AG10803 (cell line): Measurements from ENCODE around the gene TNFAIP3.

Experiments used
- DNase-seq: peaks from one replicate; pipeline ENCODE4 v3.0.0; 2010; ENCODE audit warnings: low read depth
- H3K4me3 ChIP-seq: 2 replicates; pipeline ENCODE4 v1.5.1; 2011; ENCODE audit warnings: mild to moderate bottlenecking, low read length, control low read depth
- TF ChIP-seq, protein P1 (sequence below): conservative IDR thresholded peaks from 2 replicates; pipeline ENCODE4 v1.5.1; 2011; ENCODE audit warnings: mild to moderate bottlenecking, low read length, control low read depth, inconsistent platforms

TNFAIP3 gene

GRCh38 chr6:137876547-137876946 lies 9.5 kb downstream of the TNFAIP3 start:
- DNase-seq, result no peak
- TF ChIP-seq, protein P1, sequence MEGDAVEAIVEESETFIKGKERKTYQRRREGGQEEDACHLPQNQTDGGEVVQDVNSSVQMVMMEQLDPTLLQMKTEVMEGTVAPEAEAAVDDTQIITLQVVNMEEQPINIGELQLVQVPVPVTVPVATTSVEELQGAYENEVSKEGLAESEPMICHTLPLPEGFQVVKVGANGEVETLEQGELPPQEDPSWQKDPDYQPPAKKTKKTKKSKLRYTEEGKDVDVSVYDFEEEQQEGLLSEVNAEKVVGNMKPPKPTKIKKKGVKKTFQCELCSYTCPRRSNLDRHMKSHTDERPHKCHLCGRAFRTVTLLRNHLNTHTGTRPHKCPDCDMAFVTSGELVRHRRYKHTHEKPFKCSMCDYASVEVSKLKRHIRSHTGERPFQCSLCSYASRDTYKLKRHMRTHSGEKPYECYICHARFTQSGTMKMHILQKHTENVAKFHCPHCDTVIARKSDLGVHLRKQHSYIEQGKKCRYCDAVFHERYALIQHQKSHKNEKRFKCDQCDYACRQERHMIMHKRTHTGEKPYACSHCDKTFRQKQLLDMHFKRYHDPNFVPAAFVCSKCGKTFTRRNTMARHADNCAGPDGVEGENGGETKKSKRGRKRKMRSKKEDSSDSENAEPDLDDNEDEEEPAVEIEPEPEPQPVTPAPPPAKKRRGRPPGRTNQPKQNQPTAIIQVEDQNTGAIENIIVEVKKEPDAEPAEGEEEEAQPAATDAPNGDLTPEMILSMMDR, result no peak
- no peak overlapping the region for H3K4me3 ChIP-seq

DNA sequence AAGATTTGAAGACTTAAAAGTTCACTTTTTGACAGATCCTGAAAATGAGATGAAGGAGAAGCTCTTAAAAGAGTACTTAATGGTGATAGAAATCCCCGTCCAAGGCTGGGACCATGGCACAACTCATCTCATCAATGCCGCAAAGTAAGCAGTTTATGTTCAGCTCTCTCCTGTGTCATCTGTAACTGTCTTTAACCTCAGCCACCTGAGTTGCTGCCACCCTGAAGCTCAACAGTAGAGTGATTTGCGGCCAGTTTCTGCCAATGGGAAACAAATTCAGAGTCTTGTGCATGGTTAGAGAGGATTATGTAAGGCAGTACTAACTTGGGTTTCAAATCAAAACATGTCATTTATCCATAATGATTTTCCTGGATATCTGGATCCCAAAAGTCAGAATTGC lies 10.1 kb downstream of the TNFAIP3 start:
- DNase-seq, result no peak
- no peak overlapping the region for H3K4me3 ChIP-seq
- TF ChIP-seq, protein P1, result no peak

DNA sequence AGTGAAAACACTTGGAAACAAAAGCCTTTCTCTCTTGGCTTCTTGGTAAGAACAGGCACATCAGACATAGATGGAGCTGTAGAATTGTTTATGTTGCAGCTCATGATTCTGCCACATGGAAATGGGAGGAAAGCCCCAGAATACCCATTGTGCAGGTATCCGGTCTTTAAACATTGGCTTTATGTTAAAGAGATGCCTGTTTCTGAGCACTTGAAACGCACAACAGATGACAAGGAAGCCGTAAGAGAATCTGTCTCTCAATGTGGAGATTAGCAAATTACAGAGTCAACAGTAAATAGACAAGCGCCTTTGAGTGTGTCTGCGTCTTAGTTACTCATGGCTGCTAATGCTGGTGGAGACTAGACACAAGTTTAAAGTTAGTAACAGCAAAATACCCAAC lies 10.5 kb downstream of the TNFAIP3 start:
- no peak for DNase-seq
- no peak overlapping the region for H3K4me3 ChIP-seq
- TF ChIP-seq, protein P1, result no peak

DNA sequence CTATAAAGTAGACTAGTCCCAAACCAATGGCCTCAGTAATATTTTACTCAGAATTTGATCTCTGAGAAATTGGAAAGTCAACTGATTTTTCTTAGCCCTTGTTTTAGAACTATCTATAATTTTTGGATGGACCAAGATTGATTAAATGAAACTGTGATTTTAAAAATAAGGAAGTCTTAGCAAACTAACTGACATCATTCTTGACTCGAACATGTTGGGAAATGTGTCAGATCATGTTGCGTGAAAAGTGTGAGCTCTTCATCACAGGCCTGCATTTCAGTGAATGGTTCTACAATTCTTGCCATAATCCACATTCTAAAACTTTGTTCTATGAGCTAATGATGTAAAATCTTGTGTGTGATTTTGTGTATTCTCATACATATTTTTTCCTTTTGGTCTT lies 11.0 kb downstream of the TNFAIP3 start:
- DNase-seq, result no peak
- TF ChIP-seq, protein P1, result no peak
- no peak overlapping the region for H3K4me3 ChIP-seq

GRCh38 chr6:137878486-137879285 lies 11.6 kb downstream of the TNFAIP3 start:
- DNase-seq, result no peak
- no peak overlapping the region for H3K4me3 ChIP-seq
- TF ChIP-seq, protein P1, result peak; percentile 28

GRCh38 chr6:137879299-137879698 lies 12.2 kb downstream of the TNFAIP3 start:
- no peak overlapping the region for H3K4me3 ChIP-seq
- DNase-seq, result no peak
- TF ChIP-seq, protein P1, result no peak

DNA sequence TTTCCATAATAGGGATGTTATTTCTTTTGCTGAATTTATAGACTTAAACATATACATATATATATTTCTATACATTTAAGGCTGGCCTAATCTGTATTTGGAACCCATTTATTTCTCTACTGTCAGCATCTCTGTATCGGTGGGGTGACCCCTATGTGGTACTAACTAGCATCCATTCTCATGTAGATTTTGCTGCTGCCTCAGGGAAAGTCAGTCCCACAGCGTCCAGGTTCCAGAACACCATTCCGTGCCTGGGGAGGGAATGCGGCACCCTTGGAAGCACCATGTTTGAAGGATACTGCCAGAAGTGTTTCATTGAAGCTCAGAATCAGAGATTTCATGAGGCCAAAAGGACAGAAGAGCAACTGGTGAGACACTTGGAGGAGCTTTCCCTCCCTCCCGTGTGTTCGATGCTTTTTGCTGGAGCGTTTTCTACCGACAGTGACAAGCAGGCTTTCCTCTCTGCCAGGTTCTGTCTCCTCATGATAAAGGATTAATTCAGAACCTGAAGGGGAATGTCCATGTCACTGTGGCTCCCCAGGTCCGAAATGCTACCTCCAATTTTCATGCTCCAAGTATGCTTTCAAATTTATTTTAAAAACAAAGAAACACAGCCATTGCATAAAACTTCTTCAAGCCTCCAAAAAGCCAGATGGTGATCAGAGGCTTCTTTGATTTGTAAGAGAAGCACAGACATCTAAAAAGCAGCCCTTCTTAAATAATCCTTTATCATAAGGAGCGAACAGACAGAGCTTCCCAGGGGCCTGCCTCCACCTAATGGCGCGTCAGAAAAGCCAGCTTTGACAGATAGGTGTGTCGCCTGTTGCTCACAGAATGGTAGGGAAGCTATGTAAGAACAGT lies 13.1 kb downstream of the TNFAIP3 start:
- H3K4me3 ChIP-seq, result no peak overlapping the region
- no peak for DNase-seq
- TF ChIP-seq, protein P1, result no peak
